Endothelial cell of umbilical vein (primary cell): ENCODE data around the gene FGD6.

Source experiments
- CTCF ChIP-seq, 2 donors: IDR thresholded peaks; 1 replicate in 1 of 2; 2 replicates in 1 of 2; pipeline ENCODE4 v1.5.1; 2011; ENCODE audit warnings: low read length in 2 of 2, mild to moderate bottlenecking in 2 of 2, moderate library complexity in 2 of 2, control low read depth in 1 of 2, inconsistent platforms in 1 of 2, low read depth in 1 of 2; ENCODE audit not compliant: insufficient read depth in 1 of 2; ENCODE audit errors: extremely low read depth in 1 of 2
- EZH2 ChIP-seq: IDR thresholded peaks from 2 replicates; pipeline ENCODE4 v1.6.1; 2012; ENCODE audit warnings: borderline replicate concordance, low read depth, mild to moderate bottlenecking, moderate library complexity, low read length, inconsistent platforms; ENCODE audit not compliant: severe bottlenecking
- FOS ChIP-seq: IDR thresholded peaks from 2 replicates; pipeline ENCODE4 v1.6.1; 2011; ENCODE audit warnings: mild to moderate bottlenecking, low read length, moderate library complexity, borderline replicate concordance; ENCODE audit not compliant: insufficient read depth
- JUN ChIP-seq: IDR thresholded peaks from 2 replicates; pipeline ENCODE4 v1.6.1; 2011; ENCODE audit warnings: borderline replicate concordance, low read depth; ENCODE audit not compliant: insufficient read length, insufficient read depth
- MAX ChIP-seq: IDR thresholded peaks from 2 replicates; pipeline ENCODE4 v1.6.1; 2011; ENCODE audit not compliant: insufficient read depth, insufficient read length
- MYC ChIP-seq: IDR thresholded peaks from one replicate; pipeline ENCODE4 v1.6.1; 2011; ENCODE audit warnings: mild to moderate bottlenecking, low read depth, low read length
- POLR2A ChIP-seq: IDR thresholded peaks from 2 replicates; pipeline ENCODE4 v1.6.1; 2012; ENCODE audit warnings: low read depth, mild to moderate bottlenecking, control low read depth, low read length
- POLR2AphosphoS5 ChIP-seq: IDR thresholded peaks from 2 replicates; pipeline ENCODE4 v1.6.1; 2012; ENCODE audit warnings: low read depth, mild to moderate bottlenecking, control low read depth, low read length, moderate library complexity; ENCODE audit not compliant: insufficient read depth

- TF ChIP-seq EZH2, result no peak
- TF ChIP-seq CTCF (IDR thresholded peaks at IDR 0.05; ENCODE audit: extremely low read depth in 1 of 2, insufficient read depth in 1 of 2, low read depth in 1 of 2, low read length in 2 of 2), result no peak
- no peak for TF ChIP-seq JUN
- no peak for TF ChIP-seq POLR2A
- no peak for TF ChIP-seq MAX
- no peak for TF ChIP-seq POLR2AphosphoS5
- no peak for TF ChIP-seq FOS
- no peak for TF ChIP-seq MYC
Measured at GRCh38 chr12:95265765-95266164, 48.5 kb upstream of the FGD6 start.
